Brain microvascular endothelial cell (primary cell): ENCODE measurements around the gene SDK1.

Source experiments
- DNase-seq: peaks from one replicate; pipeline ENCODE4 v3.0.0-alpha.2; 2020
- H3K27ac ChIP-seq: fragments of 250-450 bp; sonication (Bioruptor Pico); 2 replicates; pipeline ENCODE4 v1.5.1; 2020; ENCODE audit warnings: mild to moderate bottlenecking, moderate library complexity
- H3K27me3 ChIP-seq: fragments of 250-450 bp; sonication (Bioruptor Pico); replicated peaks from 2 replicates; pipeline ENCODE4 v1.5.1; 2020; ENCODE audit warnings: mild to moderate bottlenecking
- H3K36me3 ChIP-seq: fragments of 250-450 bp; sonication (Bioruptor Pico); replicated peaks from 2 replicates; pipeline ENCODE4 v1.5.1; 2020; ENCODE audit warnings: mild to moderate bottlenecking
- H3K4me3 ChIP-seq: 2 replicates; pipeline ENCODE4 v1.5.1; 2011; ENCODE audit warnings: low read depth, mild to moderate bottlenecking, control low read depth, low read length, moderate library complexity
- CTCF ChIP-seq: IDR thresholded peaks from 2 replicates; pipeline ENCODE4 v1.5.1; 2011; ENCODE audit warnings: low read depth, mild to moderate bottlenecking, moderate library complexity, low read length, control low read depth, inconsistent platforms; ENCODE audit errors: missing control alignments
- in situ Hi-C: cut with HindIII; loops from 2 replicates; pipeline ENCODE4 v1.10.0; 2017; ENCODE audit warnings: low sequenced_read_pairs, low pct_ligation_motif_present

SDK1 gene

GRCh38 chr7:3432911-3433310 lies 131.9 kb downstream of the SDK1 start:
- DNase-seq: no peak
- in situ Hi-C loops: no loop called here
- Histone ChIP-seq H3K36me3 (no peaks in the 10 kb centered on the region), H3K4me3 (no peak overlapping the region), H3K27ac (no peak overlapping the region), H3K27me3 (no peaks in the 10 kb centered on the region)
- no peak for TF ChIP-seq CTCF

- no peak for DNase-seq
- H3K4me3 ChIP-seq: no peak overlapping the region
- peak; percentile 7 for TF ChIP-seq CTCF
- no peak overlapping the region for H3K27ac ChIP-seq
- H3K27me3 ChIP-seq: no peaks in the 10 kb centered on the region
- H3K36me3 ChIP-seq: no peaks in the 10 kb centered on the region
- in situ Hi-C loops: no loop called here
Observed at GRCh38 chr7:3434611-3435010, 133.6 kb downstream of the SDK1 start.

GRCh38 chr7:3436112-3436511 lies 135.1 kb downstream of the SDK1 start:
- Histone ChIP-seq H3K27me3 (no peaks in the 10 kb centered on the region), H3K36me3 (no peaks in the 10 kb centered on the region), H3K27ac (peak overlapping the region; percentile 62), H3K4me3 (no peak overlapping the region)
- no peak for TF ChIP-seq CTCF
- no peak for DNase-seq
- in situ Hi-C loops: no loop called here

- in situ Hi-C loops: no loop called here
- Histone ChIP-seq H3K36me3 (no peaks in the 10 kb centered on the region), H3K27ac (peak overlapping the region; percentile 62), H3K4me3 (no peak overlapping the region), H3K27me3 (no peaks in the 10 kb centered on the region)
- TF ChIP-seq CTCF: no peak
- peak; percentile 70 for DNase-seq
Observed at GRCh38 chr7:3436746-3437145, 135.7 kb downstream of the SDK1 start.

- no peaks in the 10 kb centered on the region for H3K36me3 ChIP-seq
- TF ChIP-seq CTCF: no peak
- no peak overlapping the region for H3K4me3 ChIP-seq
- H3K27me3 ChIP-seq: no peaks in the 10 kb centered on the region
- DNase-seq: no peak
- H3K27ac ChIP-seq: peak overlapping the region; percentile 62
- in situ Hi-C loops: no loop called here
Observed at GRCh38 chr7:3437467-3437866, 136.4 kb downstream of the SDK1 start.

GRCh38 chr7:3438352-3438751 lies 137.3 kb downstream of the SDK1 start:
- no peak for TF ChIP-seq CTCF
- in situ Hi-C loops: no loop called here
- no peak overlapping the region for H3K4me3 ChIP-seq

More at GRCh38 chr7:3438352-3438751, 137.3 kb downstream of the SDK1 start:
- no peak for DNase-seq
- Histone ChIP-seq H3K27me3 (no peaks in the 10 kb centered on the region), H3K36me3 (no peaks in the 10 kb centered on the region), H3K27ac (no peak overlapping the region)
